Adrenal gland (tissue), 5 donors: ENCODE data around the gene LOC128125822.

Experiments
- CTCF ChIP-seq, 6 experiments: fragments of 450-650 bp in 4 of 6; fragments of 200-600 bp in 2 of 6; sonication (generic) in 1 of 6; IDR thresholded peaks; 1 replicate in 5 of 6; 2 replicates in 1 of 6; pipeline versions ENCODE4 v1.5.1 to v1.8.0; 2016 to 2021; ENCODE audit warnings: antibody characterized with exemption in 6 of 6, mild to moderate bottlenecking in 2 of 6, moderate library complexity in 1 of 6
- POLR2A ChIP-seq, 2 donors: fragments of 450-650 bp; IDR thresholded peaks; one replicate each; pipeline ENCODE4 v1.6.1; 2017; ENCODE audit warnings: antibody characterized with exemption in 2 of 2, mild to moderate bottlenecking in 2 of 2, moderate library complexity in 1 of 2
- donor health status: DM: no; HTN: no; CAD: no.

- no peak for TF ChIP-seq CTCF (IDR thresholded peaks at IDR 0.05)
- no peak for TF ChIP-seq POLR2A (IDR thresholded peaks at IDR 0.05)
These were observed 37.0 kb downstream of the LOC128125822 start for GRCh38 chr6:63609231-63609630.
